OCI-LY1 (cell line): ENCODE data around the gene NOP16.

Experiments used
- EZH2 ChIP-seq: fragments of 200-600 bp; sonication (generic), shearing (Covaris generic); IDR thresholded peaks from 2 replicates; pipeline ENCODE4 v1.8.0; 2017; ENCODE audit warnings: borderline replicate concordance, mixed run types, mild to moderate bottlenecking, antibody characterized with exemption, low read length, moderate library complexity, mixed read lengths
- TF ChIP-seq, protein P1 (sequence below): fragments of 200-600 bp; sonication (generic), shearing (Covaris generic); IDR thresholded peaks from 2 replicates; pipeline ENCODE4 v1.5.1; 2017; ENCODE audit warnings: mild to moderate bottlenecking, antibody characterized with exemption, low read length, moderate library complexity, mixed read lengths

DNA sequence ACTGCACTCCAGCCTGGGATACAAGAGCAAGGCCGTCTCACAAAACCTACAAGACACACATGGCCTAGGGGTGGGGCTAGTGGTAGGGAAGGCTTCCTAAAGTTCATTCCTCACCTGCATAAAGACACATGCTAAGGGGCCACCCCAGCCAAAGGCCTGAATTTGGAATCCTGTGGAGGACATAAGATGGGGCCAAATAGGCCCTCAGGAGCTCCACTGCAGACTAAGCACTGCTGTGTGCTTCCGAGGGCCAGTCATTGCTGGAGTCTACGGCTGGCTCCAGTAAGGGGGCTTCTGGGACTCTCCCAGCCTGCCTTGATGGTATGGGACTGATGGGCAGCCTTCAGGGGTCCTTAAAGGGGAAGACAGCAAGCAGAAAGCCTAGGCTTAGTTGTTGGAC lies 5.7 kb downstream of the NOP16 start:
- TF ChIP-seq, protein P1, sequence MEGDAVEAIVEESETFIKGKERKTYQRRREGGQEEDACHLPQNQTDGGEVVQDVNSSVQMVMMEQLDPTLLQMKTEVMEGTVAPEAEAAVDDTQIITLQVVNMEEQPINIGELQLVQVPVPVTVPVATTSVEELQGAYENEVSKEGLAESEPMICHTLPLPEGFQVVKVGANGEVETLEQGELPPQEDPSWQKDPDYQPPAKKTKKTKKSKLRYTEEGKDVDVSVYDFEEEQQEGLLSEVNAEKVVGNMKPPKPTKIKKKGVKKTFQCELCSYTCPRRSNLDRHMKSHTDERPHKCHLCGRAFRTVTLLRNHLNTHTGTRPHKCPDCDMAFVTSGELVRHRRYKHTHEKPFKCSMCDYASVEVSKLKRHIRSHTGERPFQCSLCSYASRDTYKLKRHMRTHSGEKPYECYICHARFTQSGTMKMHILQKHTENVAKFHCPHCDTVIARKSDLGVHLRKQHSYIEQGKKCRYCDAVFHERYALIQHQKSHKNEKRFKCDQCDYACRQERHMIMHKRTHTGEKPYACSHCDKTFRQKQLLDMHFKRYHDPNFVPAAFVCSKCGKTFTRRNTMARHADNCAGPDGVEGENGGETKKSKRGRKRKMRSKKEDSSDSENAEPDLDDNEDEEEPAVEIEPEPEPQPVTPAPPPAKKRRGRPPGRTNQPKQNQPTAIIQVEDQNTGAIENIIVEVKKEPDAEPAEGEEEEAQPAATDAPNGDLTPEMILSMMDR = no peak
- TF ChIP-seq EZH2 = no peak
